ENCODE data around the gene SLC29A1.

DNA sequence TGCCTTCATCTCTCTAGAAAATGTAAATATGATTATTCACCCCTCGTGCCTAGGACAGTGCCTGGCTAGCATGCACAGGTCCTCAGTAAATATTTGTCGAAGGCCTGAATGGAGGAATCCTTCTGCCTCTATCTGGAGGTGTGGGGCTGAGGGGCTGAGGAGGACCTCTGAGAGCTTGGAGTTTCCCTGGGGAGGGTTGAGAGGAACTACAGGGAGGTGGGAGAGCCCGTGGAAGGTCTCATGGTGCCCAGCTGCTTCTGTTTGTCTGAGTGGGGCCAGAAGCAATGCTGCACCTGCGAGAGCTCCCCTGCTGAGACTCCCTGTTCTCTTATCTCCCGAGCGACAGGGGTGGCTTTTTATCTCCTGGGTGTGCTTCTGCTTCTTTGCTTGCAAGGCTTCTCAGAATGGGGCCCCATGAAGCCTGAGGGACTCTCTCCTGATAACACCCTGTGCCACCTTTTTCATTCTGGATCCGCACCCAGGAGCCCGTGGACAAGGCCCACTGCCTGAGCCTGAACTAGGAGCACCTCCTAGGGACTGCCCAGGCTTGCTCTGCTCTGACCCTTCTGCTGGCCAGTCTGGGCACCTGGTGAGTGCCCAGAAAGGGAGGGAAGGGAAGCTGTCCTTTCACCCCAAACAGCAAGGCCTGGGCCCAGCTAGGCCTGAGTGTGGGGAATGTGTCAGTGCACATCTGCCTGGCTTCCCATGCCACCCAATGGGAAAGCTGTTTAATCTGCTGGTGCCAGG, 2.4 kb downstream of the SLC29A1 start:
- TF ChIP-seq, protein P1, sequence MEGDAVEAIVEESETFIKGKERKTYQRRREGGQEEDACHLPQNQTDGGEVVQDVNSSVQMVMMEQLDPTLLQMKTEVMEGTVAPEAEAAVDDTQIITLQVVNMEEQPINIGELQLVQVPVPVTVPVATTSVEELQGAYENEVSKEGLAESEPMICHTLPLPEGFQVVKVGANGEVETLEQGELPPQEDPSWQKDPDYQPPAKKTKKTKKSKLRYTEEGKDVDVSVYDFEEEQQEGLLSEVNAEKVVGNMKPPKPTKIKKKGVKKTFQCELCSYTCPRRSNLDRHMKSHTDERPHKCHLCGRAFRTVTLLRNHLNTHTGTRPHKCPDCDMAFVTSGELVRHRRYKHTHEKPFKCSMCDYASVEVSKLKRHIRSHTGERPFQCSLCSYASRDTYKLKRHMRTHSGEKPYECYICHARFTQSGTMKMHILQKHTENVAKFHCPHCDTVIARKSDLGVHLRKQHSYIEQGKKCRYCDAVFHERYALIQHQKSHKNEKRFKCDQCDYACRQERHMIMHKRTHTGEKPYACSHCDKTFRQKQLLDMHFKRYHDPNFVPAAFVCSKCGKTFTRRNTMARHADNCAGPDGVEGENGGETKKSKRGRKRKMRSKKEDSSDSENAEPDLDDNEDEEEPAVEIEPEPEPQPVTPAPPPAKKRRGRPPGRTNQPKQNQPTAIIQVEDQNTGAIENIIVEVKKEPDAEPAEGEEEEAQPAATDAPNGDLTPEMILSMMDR (IDR thresholded peaks at IDR 0.05 in 4 of 5, conservative IDR thresholded peaks at IDR 0.05 in 1 of 5): no peak
- no peak for TF ChIP-seq POLR2A (IDR thresholded peaks at IDR 0.05)
